Stimulated activated CD4-positive, alpha-beta T cell treated with anti-CD3 and anti-CD28 coated beads, Interleukin-4, amount 100 ng/mL, for 1 hour (primary cell): ENCODE data around the gene NTF3.

Source experiments
- DNase-seq: peaks from one replicate; pipeline ENCODE4 v3.0.0-alpha.2; 2020

NTF3 gene

DNA sequence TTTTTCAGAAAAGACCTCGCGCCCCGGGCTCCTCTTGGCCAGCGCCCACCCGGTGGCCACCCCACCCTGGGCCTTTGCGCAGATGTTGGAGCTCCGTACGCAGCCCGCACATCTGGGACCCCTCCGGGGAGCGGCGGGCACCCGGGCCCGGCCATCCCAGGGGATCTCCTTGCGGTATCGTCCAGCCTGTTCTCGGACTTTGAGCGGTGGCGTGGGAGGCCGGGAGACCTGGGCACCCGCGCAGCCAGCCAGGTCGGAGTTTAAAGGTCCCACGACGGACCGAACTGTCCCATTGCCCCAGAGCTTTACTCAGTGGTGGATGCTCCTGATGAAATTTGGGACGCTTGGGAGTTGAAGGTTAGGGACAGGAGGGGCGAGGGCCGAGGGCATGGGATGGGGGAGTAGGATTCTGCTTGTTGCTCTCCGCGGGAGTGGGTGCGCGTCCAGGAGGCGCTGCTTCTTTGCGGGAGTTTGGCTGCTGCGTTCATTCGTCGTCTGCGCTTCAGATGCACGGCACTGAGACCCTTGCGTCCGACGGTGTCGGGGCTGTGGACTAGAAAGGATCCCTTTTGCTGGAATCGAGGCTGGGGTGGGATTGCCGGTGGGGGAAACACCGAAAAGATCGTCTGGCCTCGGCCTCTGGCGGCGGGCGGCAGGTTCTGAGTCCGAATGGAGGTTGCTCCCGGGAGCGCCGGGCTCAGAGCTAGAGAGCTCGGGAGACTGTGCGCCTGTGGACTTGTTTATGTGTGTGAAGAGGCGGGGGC is 1.4 kb downstream of the NTF3 start:
- no peak for DNase-seq

DNA sequence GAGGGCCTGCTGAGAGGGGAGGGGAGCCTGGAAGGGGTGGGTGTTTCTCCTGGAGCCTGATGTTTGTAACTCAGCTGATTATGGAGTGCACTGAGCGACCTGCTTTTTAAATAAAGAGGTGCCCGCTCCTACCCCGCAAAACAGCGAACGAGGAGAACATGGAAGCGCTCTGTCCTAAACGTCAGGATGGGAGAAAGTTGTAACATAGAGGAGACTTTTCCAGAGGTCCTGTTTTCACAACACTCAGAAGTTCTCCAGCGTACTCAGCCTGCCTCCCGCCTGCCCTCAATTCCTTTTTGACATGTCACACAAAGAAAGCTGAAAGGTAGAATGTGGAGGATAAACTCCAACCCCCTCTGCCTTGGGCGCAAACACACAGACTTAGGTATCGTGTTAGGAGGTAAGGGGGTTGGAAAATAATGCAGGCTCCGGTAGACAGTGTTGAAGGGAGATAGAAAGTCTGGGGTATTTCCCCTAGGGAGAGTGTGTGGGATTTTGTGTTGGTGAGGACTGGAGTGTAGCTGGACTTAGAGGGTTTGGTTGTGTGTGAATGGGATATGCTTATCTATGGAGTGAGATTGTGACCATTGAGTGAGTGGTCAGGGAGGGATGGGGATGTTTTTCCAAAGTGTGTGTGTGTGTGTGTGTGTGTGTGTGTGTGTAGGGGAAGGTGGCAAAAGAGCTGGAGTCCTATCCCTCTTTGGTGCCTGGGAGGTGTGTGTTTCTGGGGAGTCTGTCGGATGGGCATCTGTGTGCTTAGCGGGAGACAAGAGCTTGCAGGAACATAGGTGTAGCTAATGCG is 2.1 kb downstream of the NTF3 start:
- no peak for DNase-seq

DNA sequence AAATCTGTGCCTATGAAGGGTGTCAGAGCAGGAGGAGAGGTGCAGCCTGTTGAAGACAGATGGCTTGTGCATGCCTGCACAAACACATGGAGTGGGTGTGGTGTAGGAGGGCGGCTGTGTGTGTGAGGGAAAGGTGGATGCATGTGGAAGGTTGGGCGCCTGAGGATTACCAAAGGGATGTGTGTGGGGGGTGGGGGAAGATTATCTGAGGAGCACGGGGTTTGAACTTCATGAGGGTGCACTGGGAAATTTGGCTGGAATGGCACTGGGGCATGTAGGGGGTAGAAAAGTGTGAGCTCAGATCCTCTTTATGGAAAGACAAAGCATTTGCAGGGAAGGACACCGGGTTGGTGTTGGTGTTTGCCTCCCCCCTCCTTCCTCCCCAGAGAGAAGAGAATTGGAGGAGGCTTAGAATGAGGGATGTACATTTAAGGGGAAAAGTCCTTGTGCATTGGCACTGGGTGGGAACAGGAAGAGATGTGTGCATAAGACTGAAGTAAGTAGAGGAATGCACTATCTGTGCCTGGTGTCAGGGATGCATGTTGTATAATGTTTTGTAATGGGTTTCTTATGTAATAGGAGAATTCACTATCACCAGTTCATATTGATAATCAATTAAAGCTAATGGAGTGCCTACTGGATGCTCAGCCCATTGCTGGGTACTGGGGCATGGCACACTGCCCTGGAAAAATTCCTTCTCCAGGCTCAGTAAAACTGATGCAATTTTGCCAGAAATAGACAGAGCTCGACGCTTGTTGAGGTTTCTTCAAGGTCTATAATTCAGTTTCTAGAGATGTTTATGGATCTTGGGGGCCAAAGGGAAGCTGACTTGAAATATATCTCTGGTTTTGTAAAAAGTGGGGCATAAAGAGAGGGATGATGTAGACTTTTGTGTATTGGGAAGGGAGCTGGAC is 3.0 kb downstream of the NTF3 start:
- DNase-seq = no peak

DNA sequence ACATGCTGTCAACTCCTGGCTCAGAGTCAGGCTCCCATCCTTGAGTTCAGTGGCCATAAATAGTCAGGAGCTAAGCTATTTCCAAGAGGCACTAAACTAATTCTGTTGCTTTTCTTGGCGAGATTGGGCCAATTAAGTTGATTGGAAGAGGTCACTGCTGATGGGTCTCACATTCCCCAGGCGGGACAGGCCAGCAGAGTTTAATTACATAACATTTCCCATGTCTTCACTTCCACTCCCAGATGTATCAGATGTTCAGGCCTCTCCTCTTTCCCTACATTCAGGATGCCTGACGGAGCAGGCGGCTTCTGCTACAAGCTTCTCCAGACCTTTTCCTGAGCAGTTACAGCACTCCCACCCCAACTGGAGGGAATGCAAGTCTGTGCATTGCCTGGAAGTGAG is 5.3 kb downstream of the NTF3 start:
- DNase-seq = no peak

DNA sequence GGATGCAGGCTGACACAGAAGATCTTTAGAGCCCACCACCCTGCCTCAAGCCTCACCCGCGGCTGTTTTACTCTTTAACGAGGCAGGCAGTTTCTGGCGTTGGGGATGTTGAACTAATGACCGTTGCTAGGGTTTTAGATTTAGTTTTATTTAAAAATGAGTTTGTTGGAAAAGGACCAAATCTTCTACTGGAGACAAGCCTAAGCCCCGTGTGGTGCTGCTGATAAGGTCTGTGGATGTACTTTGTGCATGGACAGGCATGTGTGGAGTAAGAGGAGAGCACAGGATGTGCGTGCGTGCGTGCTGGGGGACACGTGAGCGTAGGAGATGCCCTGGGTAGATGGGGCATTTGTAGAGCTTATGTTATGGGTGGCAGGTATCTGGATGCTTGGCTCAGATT is 5.7 kb downstream of the NTF3 start:
- DNase-seq = no peak

DNA sequence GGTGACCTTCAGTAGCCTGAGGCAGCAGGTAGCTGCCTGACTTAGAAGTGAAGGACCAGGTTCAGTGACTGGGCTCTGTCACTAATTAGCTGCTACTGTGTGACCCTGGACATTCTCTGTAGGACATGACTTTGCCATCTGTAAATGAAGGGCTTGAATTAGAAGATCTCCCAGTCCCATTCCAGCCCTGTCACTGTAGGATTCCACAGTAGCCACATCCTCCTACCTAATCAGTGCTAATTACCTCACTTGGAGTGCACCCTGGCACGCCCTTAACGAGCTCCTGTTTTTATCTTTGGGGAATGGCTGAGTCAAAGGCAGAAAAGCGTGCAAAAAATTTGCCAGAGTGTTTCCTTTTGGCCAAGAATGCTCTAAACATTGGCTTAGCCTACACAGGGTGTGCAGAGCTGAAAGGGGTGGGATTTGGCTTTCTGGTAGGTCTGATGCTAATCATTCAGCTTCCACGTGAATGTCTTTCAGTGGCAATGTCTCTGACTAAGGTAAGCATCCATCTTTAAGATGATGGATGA is 6.8 kb downstream of the NTF3 start:
- DNase-seq = no peak

DNA sequence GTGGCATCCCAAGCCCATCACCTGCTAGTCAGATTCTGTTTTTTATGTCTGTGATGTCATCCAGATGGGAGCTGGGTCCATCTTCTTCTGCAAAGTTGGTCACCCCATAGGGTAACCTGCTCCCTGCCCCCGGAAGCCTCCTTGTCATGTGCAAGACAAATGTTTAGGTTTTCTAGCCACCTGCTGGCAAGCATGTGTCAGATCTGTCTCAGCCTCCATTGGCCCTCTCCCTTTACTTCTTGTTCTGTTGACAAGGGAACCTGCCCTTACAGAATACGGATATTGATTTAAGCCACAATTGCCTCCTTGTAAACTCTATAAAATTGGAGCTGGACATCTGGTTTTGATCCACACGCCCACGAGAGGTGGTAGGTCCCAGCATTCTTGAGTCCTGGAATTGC is 7.5 kb downstream of the NTF3 start:
- no peak for DNase-seq

DNA sequence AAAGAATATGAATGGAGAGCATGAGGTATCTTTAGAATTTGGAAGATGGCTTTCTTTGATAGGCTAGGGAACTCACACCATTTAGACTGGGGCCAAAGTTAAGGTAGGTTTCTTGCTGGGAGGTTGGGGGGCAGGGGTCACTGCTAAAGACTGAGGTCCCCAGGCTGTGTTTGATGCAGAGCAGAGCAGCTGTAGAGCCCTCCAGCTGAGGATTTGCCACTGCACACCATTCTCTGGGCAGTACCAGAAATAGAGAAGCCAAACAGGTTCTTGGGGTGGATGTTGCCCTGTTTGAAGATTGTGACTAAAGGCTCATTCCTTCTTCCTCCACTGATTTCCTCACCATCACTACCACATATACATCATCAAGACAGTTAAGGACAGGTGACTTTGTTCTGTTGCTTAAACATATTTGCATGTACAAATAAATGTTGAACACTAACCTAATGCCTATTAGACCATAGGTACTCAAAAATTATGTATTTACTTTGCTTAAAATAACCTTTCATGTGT is 7.9 kb downstream of the NTF3 start:
- DNase-seq = no peak

DNA sequence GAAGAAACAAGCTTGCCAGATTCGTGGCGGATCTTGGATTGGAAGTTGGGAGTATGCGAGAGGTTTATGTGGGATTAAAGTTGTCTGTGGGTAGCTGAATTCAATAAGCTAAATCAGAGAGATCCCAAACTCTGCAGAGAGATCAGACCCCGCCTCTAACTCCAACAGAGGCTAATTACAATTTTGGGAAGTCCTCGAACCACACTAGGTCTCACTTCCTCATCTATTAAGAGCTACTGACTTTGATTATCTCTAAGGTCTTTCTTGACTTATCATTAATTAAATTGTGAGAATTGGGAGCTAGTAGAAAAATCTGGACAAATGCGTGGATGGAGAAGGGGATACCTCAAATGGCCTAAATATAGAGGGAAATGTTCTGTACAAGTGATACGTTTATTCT is 9.1 kb downstream of the NTF3 start:
- DNase-seq = no peak

DNA sequence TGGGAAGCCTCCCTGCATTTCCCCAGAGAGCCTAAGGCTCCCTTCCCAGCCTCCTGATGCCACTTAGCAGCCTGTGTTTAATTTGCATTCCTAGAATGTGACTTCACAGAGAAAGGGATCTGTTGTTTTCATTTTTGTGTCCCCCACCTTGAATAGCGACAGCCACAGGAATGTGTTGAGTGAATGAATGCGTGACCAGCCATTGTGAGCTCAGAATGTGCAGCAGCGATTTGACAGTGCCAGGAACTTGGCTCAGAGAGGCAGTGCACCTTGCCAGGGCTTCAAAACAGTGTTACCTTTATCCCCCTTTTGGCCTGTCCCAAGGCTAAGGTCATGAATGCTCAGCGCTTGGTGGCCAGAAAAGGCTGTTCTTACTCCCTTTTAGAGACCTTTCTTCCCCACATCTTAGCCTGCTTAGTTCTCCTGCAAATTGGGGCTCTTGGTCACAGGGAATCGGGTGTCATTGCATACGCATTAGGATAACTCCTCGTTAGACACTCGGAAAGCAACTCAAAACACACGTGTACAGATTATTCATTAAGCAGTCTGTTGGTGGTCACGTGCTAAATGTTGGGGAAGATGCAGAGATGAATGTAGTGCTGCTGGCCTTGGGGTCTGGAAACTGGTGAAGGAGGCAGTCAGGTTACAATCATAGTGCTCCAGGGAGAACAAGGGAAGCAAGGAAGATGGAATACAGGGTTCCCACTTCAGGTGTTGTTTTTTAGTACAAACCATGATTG is 9.8 kb downstream of the NTF3 start:
- no peak for DNase-seq

DNA sequence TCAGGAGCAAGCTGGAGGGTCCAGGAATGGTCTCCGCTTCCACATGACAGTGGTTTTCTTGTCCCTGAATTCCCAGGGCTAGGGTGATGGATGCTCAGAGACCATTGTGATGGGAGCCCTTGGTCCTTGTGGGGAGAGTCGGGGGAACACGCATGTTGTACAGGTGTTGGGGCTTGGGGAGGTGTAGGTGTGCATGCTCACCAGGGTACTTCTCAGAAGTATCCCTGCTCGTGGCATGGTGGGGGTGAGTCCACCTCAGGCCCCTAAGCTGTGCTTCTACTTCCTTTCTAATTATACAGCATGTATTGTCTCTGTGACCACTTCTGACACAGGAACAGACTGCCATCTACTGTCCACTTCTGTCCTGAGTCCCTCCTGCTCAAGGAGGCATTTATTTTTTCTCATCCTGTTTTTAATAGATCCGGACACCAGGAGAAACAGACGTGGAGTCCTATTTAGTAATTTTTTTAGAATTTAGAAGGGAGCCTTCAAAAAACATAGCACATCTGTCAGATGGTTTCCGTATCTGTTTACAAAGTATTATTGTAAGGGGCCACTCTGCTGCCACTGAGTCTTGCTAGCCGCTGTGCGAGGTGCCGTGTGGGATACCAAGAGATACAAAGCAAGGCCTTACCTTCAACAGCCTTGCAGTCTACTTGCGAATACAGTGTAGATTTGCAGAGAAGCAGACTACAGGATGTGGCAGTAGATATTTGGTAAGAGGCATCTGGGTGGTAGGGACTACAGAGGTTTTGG is 10.5 kb downstream of the NTF3 start:
- no peak for DNase-seq

DNA sequence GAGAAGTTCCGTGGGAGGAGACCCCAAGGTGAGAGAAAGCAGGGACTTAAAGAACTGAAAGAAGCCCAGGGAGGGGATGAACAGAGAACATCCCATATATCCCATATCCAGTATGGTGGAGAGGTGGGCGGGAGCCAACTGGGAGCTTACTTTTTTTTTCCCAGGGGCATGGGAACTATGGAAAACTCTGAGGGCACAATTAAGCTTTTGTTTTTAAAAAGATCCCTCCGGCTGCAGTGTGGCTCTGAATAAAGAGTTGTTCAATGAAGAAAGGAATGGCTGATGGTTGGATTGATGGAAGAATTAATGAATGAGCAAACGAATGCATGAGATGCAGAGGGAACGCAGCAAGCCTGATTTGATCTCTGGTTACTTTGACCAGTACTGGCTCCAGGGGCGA is 12.6 kb downstream of the NTF3 start:
- no peak for DNase-seq

DNA sequence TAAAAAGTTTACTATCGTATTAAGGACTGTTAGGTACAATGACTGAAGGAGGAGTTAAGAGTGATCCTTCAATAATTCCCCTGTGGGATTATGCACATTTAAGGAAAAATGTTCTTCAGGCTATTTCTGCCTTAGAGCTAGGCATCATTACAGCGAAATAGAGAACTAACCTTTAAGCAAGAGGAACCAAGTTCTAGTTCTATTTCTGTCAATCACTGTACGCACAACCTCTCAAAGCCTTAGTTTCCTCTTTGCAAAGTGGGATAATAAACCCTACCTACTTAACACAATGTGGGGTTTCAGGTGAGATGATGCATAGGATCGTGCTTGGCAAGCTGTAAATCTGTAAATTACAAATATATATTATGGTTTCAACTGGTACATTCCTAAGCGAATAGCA is 15.4 kb downstream of the NTF3 start:
- no peak for DNase-seq

DNA sequence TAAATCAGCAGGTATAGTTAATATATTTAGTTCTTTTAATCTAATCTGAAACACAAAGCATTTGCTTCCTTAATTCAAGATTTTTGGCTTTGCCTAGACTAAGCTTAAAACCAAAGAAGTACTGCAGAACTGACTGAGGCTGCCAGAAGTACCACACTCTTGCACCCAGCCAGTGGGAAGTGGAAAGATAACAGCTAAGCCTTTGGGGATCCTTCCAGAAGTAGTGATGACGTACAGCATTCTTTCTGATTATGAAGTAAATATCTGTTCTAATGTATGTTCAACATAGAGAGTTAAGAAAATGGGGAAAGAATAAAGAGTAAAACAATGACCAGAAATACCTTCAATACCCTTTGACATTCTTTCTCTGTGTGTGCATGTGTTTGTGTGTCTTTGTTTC is 19.3 kb downstream of the NTF3 start:
- no peak for DNase-seq

DNA sequence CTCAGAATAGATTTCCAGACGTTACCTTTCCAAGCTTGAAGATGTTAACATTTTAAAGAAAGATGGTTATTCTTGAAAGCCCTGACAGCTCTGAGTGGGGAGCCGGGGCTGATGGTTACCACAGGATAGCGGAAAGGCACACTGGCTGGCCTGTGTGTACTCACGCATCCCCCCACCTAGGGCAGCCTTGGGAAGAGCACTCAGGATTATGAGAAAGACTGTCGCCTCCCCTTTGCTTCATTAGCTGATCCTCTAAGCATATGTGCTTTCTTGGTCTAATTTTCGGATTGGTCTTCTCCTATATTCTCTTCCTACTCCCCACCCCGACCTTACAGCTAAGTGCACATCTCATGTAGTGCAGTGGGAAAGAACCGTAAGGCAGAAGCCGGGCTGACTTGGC is 20.7 kb downstream of the NTF3 start:
- DNase-seq = no peak

DNA sequence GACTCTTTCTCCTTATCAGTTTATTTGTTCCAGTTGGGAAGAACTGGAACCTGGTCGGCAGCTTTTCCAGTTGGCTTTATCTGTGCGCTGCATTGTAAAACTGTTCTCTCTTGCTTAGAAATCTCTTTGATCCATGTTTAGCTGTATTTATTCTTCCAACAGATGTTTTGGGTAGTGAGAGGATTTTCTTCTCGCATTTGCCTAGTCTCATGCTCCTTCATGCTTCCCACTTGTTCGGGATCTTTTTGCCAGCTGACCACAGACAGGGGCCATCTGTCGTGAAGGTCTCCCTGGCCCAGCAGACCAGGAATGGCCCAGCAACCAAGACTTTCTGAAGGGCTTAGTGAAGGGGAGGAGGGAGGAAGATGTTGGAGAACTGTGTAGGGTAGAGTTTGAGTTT is 21.6 kb downstream of the NTF3 start:
- DNase-seq = no peak

DNA sequence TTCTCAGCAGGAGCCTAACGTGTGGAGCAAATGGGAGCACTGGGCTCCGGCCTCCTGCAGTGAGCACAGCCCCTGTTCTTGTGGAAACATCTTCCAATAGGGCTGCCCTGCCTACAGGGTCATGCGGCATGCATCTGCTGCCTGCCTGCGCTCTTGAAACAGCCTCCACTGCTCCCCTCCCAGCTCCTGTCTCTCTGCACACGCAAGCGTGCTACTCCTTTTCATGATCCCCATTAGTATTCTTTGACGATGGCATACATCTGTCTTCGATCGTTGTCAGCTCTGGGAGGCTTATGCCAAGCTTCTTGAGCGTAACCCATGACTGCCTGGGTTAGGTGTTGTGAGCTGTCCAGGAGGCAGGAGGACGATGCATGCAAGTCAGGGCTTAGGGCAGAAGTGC is 23.1 kb downstream of the NTF3 start:
- DNase-seq = no peak

DNA sequence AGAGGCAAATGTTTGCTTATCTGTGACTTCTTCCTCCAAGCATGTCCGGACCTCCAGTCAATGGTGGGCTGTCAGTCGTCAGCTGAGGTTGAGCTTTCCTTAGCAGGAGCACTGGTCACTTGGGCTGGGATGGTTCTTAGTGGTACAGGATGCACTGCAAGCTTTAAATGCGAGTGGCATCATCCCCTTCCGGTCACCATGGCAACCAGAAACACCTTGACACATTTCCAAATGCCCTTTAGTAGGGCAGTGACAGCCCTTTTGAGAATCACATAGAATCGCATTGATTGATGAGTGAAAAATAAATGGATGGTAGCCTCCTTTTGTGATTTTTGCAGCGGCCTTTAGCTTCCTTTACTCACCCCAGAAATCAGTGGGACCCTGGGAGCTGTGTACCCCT is 24.1 kb downstream of the NTF3 start:
- no peak for DNase-seq

DNA sequence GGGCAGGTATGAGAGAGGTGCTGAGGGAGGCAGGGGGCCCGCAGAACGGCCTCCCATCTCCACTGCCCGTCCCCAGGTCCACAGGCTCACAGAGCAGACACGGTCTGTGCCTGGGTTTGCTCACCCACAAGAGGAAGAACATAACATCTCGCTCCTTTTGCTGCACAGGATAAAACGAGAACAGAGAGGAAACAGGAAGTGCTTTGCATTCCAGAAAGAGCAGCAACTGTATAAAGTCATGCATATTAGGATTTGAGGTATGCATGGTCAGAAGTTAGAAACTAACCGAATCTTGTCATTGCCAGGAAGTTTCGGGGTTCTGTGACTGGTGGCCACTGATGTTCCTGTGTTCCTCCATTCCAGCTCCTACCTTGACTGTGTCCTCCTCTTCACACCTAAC is 25.0 kb downstream of the NTF3 start:
- no peak for DNase-seq

DNA sequence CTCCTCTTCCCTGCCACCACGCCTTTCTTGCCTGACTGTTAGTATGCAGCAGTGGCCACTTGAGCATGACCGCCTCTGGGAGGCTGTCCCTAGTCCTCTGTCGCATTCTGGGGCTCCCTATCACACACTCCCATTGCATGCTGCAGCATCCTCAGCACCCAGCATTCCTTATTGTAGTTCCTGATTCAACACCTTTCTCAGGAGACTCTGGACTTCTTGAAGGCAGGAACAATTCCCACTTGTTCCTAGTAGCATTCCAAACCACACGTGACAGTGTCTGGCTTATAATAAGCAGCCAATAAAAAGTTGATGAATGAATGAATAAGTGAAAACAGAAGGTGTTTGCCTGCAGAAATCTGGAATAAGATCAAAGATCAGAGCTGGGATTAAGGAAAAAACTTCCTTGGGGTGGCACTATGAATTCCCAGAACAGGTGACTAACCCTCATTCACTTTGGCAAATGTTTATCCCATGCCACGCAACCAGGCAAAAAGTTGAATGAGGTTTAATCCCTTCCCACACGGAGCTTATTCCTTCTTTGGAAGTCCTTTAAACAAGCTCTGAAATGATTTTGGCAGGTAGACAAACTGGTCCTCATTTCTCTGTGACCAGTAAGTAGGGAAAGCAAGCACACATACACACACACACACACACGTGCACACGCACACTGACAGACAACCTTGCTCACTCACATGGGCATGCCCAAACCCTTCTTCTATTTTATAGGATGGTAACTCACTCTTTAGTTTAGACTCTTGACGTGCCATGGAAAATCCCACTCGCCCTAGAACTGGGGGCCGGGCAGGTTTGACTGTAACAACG is 26.5 kb downstream of the NTF3 start:
- no peak for DNase-seq
